ENCODE results near the gene ANKRD33B.

ANKRD33B gene

DNA sequence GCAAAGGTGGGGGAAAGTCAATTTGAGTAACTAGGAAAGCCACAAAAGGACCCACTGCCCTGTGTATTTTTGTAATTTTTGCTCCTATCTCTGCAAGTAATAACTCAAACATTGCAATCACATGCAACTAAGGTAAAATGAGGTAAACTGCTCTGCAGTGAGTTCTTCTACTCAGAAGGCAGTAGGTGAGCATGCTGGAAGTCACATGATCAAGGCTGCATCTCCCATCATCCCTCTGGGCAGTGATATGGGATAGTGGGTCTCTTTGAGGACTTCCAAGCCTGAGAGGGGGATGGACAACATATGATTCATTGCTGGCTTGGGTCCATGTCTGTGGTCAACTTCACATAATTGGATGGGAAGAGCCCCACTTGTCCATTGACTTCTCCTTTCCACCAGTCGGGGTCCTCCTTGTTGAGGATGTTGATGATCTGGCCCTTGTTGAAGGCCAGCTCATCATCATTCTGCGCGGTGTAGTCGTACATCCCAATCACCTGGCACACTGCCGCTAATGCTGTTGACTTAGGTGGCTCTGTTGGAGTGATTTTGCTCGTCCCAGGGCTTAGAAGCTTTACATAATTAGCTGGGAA lies 100.4 kb downstream of the ANKRD33B start:
- peak; percentile 20 for DNase-seq

GRCh38 chr5:10665799-10666198 lies 101.9 kb downstream of the ANKRD33B start:
- DNase-seq, result no peak

DNA sequence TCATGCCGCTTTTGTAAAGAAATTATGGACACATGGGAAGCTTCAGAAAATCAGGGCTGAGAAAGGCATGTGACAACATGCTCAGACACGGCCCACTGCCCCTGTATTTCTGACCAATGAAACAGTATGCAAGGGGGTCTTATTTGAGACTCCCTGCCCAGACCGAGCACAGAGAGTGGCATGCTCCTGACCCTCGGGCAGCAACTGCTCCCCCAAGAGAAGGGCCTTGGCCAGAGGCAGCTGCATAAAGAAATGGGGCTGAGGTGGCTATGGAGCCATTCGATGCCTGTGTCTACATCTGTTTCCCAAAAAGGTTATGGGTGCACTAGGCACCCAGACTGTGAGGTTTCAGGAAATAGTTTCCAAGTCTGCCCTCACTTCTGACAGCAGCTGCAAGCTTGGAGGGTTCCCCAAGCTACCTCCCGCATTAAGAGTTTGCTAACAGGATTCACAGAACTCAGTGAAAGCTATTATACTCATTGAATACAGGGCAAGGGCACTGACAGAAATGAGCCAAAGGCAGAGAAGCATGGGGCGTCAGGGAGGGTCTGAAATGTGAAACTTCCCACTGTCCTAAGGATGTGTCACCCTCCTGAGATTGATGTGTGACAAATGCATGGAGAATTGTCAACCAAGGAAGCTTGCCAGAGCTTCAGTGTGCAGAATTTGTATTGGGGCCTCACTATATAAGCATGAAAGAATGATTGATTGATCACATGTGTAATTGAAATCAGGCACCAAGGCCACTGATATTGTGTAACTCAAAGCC lies 102.8 kb downstream of the ANKRD33B start:
- DNase-seq, result no peak

- no peak for DNase-seq
Observed at GRCh38 chr5:10667431-10668057, 103.7 kb downstream of the ANKRD33B start.

DNA sequence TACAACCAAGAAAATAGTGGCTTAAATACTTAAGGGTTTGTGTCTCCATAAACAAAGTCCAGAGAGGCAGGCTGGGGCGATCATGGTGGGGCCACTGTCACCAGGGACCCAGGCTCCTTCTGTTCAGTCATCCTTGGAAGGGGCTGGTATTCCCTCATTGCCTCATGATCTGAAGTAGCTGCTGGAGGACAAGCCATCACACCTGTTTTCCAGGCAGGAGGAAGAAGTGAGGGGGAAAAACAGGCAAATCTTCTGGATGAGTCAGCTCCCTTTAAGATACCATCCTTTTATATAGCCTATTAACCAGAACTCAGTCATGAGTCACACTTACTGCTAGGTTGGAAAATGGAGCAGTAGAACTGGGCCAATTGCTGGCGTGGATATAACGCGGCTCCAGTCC lies 104.8 kb downstream of the ANKRD33B start:
- DNase-seq, result no peak

- DNase-seq, result no peak
Observed at GRCh38 chr5:10669983-10670382, 106.1 kb downstream of the ANKRD33B start.

- DNase-seq, result no peak
Observed at GRCh38 chr5:10671041-10672008, 107.5 kb downstream of the ANKRD33B start.

DNA sequence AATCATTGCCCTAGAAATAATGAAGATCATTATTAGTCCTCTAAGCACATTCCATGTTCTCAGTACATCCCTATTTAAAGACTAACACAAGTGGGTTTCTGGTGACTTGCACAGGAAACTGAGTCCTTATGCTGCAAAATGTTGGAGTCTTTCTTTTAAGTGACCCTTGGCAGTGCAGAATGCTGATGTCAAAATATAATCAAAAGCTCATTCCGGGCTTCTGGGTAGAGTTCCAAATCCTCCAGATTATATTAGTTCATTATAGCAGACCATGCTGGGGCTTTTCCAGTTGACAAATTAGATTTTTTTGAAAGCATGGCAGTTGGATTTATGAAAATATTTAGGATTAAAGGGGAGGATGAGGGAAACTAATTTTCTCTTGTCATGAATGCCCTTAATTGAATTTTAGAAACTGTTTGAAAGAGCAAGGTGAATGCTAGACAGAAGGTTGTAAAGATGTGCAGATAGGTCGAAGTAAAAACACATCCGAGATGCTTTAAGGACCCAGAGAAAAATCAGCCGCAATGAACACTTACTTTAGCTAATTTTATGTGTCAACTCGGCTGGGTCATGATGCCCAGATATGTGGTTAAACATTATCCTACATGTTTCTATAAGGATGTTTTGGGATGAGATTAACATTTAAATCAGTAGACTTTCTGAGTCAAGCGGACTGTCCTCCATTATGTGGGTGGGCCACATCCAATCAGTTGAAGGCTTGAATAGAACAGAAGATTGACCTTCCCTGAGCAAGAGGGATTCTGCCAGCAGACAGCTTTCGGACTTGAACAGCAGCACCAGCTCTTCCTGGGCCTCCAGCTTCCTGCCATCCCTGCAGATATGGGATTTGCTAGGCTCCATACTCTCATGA lies 108.5 kb downstream of the ANKRD33B start:
- DNase-seq, result no peak

GRCh38 chr5:10673017-10673389 lies 109.1 kb downstream of the ANKRD33B start:
- no peak for DNase-seq

DNA sequence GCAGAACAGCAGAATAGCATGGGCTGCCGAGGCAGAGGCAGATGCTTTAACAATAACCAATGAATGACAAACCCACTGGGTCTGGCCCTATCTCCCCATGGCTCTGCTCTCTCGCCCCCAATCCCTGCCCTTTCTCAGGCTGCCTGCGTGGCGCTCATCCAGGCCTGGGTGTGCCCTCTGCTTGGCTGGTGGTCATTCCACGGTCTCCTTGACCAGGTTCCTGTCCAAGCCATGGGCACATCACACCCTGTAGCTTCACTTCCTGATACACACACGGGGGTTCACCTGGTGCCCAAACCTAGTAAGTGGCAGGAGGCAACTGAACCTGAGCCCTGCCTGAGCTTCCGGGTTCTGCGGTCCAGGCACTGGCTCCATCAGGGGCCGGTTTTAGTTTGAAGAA lies 109.5 kb downstream of the ANKRD33B start:
- DNase-seq, result no peak

- DNase-seq, result no peak
Observed at GRCh38 chr5:10674096-10674495, 110.2 kb downstream of the ANKRD33B start.

DNA sequence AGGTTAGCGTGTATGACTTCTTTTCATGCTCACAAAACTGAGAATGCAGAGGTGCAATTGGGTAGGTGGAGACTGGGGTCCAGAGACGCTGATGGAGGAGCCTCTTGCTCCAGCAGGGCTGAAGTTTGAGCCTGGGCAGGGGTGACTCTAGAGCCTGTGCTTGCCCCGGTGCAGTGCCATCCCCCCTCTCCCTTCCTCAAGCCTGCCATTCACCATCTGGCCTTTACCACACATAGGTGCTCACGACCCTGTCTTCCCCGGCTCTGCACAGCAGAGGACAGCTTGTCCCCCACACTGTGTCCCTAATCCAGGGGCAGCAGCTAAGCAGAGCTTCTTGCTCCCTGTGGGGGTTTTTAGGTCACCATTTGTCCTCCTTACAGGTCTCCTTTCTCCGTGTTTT lies 110.7 kb downstream of the ANKRD33B start:
- peak; percentile 63 for DNase-seq

DNA sequence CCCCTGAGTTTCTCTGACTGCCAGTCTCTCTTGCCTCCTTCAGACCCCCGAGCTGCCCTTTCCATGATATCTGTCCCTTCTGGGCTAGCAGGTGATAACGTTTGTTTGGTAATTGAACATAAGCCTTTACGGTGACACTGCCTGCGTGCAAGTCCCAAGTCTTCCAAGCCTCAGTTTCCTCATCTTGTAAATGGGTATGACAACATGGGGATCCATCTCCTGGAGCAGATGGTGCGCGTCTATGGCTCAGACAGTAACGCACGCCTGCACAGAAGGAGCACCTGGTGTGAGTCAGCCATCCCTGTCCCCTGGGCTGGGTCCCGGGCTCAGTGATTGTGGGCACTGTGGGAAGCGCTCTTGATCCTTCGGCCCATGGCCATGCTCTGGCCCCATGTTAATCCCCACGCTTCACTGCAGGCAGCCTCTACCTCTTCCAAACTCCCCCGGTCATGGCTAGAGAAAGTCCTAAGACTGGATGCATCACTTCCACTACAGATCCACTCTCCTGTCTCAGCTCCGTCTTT lies 111.4 kb downstream of the ANKRD33B start:
- DNase-seq, result peak; percentile 6

DNA sequence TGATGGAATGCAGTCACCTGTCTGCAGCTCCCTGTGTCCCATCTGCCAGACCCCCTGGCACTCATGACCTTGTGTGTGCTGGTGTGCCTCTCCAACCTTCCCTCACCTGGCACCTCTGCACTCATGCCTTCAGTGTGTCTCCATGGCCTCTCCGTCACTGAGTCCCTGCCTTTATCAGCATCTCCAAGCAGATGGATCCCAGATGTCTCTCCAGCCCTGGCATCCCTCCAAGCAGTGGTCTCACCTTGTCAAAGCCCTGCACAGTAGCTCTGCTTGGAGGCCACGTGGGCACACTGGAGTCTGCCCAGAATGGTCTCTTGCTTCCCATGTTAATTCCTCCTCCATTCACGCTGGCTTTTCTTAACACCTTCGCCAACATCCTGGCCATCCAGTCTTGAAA lies 112.4 kb downstream of the ANKRD33B start:
- no peak for DNase-seq

DNA sequence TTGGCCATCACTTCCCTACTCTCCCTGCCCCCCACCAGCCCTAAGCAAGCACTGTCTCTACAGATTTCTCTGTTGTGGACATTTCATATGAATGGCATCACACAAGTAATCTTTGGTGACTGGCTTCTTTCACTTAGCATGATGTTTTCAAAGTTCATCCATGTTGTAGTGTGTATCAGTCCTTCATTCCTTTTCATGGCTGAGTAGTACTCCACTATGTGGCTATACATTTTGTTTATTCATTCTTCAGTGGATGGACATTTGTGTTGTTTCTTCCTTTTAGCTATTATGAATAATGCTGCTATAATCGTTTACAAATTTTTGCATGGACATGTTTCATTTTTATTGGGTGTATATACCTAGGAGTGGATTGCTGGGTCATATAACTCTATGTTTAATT lies 113.1 kb downstream of the ANKRD33B start:
- no peak for DNase-seq

DNA sequence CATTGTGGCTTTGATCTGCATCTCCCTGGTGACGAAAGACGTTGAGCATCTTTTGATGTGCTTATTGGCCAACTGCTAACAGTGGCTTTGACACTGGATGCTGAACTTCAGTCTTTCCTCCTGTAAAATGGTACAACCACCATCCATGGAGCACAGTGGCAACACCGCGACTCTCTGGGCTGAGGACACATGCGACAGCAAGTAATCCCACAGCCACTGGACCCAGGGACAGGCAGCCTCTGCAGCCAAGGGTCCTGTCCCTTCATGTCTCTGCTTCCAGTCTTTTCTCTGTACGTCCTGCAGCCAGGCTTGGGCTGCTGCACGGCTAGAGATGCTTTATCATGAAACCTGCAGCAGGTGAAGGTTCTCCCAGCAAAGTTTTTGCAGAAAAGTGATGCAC lies 113.7 kb downstream of the ANKRD33B start:
- no peak for DNase-seq

DNA sequence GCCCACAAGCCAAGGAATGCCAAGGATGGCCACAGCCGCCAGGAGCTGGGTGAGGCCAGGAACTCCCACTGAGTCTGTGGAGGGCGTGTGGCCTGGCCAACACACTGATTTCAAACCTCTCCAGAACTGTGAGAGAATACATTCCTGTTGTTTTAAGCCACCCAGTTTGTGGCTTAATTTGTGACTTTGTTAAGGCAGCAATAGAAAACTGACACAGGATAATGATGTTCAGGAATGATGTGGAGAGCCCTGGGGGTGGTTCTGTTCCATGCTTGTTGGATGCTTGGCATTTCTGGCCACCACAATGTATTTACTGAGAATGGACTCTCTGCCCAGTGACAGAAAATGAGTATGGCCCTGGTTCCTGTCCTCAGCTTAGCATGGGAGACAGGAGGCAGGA lies 114.4 kb downstream of the ANKRD33B start:
- no peak for DNase-seq

- peak; percentile 22 for DNase-seq
Observed at GRCh38 chr5:10679336-10679988, 115.6 kb downstream of the ANKRD33B start.

DNA sequence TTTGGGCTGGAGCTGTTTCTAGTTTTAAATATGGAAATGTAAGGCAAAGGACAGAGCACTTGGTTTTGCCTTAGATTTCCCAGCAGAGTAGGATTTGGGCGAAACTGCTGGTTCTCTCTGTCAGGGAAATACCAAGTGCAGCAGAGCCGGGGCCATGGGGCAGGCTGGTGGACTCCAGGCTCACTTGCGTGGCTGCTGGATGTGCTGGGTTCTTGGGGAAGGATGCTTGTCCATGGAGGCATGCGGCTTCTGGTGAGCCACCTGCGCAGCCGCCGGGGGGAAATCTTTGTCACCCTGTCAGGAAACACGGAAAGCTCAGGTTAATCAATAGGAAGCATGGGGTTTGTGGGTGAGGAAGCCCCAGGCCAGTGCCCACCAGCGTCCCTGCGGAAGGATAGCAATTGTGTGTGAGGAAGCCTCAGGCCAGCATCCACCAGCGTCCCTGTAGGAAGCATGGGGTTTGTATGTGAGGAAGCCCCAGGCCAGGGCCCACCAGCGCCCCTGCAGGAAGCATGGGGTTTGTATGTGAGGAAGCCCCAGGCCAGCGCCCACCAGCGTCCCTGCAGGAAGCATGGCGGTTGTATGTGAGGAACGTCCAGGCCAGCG lies 117.1 kb downstream of the ANKRD33B start:
- DNase-seq, result no peak

DNA sequence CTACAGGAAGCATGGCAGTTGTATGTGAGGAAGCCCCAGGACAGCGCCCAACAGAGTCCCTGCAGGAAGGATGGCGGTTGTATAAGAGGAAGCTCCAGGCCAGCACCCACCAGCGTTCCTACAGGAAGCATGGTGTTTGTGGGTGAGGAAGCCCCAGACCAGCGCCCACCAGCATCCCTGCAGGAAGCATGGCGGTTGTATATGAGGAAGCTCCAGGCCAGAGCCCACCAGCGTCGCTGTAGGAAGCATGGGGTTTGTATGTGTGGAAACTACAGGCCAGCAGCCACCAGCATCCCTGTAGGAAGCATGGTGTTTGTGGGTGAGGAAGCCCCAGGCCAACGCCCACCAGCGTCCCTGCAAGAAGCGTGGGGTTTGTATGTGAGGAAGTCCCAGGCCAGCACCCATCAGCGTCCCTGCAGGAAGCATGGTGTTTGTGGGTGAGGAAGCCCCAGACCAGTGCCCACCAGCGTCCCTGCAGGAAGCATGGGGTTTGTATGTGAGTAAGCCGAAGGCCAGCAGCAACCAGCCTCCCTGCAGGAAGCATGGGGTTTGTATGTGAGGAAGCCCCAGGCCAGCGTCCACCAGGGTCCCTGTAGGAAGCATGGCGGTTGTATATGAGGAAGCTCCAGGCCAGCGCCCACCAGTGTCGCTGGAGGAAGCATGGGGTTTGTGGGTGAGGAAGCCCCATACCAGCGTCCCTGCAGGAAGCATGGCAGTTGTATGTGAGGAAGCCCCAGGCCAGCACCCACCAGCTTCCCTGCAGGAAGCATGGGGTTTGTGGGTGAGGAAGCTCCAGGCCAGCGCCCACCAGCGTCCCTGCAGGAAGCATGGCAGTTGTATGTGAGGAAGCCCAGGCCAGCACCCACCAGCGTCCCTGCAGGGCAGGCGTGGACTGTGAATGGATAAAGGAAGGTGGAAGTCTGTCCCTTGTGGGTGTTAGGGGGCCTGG lies 118.1 kb downstream of the ANKRD33B start:
- no peak for DNase-seq
